ENCODE measurements around the gene TACC2. TPM values are rescaled to one million over a fixed set of nuclear protein-coding genes. Genes with fewer than 3 reads are reported as not detected.

The TACC2 gene
- total RNA-seq, 1 donor from 2014 or later: 71.2 TPM

DNA sequence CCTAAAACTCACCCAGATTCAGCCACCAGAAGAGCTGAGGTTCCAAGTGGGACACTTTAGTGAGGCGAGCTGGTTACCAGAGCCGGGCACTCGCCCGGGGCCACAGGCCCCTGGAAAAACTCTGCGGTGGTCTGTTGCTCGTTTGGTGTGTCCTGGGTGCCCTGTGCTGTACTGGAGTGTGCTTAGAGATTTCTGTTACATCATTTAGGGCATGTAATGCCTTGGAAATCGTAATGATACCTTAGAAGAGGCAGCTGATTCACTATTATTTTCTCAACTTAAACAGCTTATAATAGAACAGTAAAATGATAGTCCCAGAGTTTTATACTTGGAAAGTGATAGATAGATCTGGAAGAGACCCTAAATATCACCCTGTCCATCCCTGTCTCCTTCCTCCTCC lies 233.7 kb downstream of the TACC2 start:
- H3K27ac Mint-ChIP-seq: no peak overlapping the region
- peaks cover 35% of the 10 kb centered on the region for H3K36me3 Mint-ChIP-seq
- no peak overlapping the region for H3K4me3 Mint-ChIP-seq
- H3K9me3 Mint-ChIP-seq: no peaks in the 10 kb centered on the region
- no peaks in the 10 kb centered on the region for H3K27me3 Mint-ChIP-seq
- H3K4me1 Mint-ChIP-seq (ENCODE audit: unreplicated experiment): peaks cover 7% of the 10 kb centered on the region
- TF ChIP-seq, protein P1, sequence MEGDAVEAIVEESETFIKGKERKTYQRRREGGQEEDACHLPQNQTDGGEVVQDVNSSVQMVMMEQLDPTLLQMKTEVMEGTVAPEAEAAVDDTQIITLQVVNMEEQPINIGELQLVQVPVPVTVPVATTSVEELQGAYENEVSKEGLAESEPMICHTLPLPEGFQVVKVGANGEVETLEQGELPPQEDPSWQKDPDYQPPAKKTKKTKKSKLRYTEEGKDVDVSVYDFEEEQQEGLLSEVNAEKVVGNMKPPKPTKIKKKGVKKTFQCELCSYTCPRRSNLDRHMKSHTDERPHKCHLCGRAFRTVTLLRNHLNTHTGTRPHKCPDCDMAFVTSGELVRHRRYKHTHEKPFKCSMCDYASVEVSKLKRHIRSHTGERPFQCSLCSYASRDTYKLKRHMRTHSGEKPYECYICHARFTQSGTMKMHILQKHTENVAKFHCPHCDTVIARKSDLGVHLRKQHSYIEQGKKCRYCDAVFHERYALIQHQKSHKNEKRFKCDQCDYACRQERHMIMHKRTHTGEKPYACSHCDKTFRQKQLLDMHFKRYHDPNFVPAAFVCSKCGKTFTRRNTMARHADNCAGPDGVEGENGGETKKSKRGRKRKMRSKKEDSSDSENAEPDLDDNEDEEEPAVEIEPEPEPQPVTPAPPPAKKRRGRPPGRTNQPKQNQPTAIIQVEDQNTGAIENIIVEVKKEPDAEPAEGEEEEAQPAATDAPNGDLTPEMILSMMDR (conservative IDR thresholded peaks at IDR 0.05): no peak
- no peak for DNase-seq (ENCODE audit: extremely low spot score, unreplicated experiment)

DNA sequence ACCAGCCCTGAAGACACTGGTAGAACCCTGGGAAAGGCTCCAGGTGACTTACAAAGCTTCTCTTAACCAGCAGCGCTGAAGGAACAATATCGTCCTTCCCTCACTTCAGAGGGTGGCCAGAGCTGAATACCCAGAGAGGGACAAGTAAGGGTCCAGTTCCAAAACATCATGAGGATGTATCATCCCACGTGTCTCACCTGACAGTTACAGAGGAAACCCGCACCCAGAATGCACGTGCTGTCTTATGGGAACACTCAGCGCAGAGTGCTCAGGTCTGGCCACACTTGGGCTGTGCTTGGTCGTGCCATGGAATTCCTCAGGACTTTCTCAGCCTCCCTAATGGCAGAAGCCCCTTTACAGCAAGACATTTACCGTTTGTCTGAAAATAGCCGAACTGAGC lies 235.2 kb downstream of the TACC2 start:
- no peak for DNase-seq (ENCODE audit: extremely low spot score, unreplicated experiment)
- Mint-ChIP-seq H3K4me1 (ENCODE audit: unreplicated experiment) (peaks cover 8% of the 10 kb centered on the region), H3K27ac (no peak overlapping the region), H3K27me3 (no peaks in the 10 kb centered on the region), H3K9me3 (no peaks in the 10 kb centered on the region), H3K36me3 (peaks cover 34% of the 10 kb centered on the region), H3K4me3 (no peak overlapping the region)
- TF ChIP-seq, protein P1 (conservative IDR thresholded peaks at IDR 0.05): no peak

DNA sequence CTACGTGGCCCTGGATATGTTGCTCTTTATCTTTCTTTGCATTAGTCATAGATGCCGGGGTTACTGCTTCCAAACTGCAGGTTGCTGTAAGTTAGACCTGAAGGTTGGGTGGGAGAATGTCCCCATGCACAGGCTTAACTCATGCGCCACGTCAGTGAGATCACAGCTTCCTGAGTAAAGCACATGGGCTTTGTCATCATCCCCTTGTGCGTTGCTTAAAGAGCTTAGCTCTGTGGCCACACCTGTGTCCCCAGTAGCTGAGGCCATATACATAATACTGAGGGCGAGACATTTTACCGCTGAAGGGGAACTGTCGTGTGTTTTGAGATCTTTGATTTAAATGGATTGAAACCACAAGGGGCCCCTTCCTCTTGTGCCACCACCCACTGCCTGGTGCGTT lies 236.4 kb downstream of the TACC2 start:
- no peak for DNase-seq (ENCODE audit: extremely low spot score, unreplicated experiment)
- Mint-ChIP-seq H3K27me3 (no peaks in the 10 kb centered on the region), H3K4me3 (no peak overlapping the region), H3K4me1 (ENCODE audit: unreplicated experiment) (peaks cover 20% of the 10 kb centered on the region), H3K36me3 (peaks cover 35% of the 10 kb centered on the region), H3K27ac (no peak overlapping the region), H3K9me3 (no peaks in the 10 kb centered on the region)
- TF ChIP-seq, protein P1 (conservative IDR thresholded peaks at IDR 0.05): no peak

DNA sequence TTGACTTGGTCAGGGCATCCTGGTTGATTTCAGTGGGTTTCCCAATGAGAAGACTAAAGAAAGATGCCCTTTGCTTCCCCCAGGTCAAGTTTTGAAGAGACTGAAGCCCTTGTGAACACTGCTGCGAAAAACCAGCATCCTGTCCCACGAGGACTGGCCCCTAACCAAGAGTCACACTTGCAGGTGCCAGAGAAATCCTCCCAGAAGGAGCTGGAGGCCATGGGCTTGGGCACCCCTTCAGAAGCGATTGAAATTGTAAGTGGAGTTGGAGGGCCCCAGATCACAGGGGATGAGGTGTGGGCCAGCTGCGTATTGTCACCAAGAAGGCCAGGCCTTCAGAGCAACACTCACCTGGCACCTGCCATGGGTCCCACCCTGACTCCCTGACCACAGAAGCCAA lies 238.8 kb downstream of the TACC2 start:
- H3K9me3 Mint-ChIP-seq: no peaks in the 10 kb centered on the region
- TF ChIP-seq, protein P1 (conservative IDR thresholded peaks at IDR 0.05): no peak
- DNase-seq (ENCODE audit: extremely low spot score, unreplicated experiment): no peak
- H3K4me3 Mint-ChIP-seq: no peak overlapping the region
- peaks cover 32% of the 10 kb centered on the region for H3K36me3 Mint-ChIP-seq
- no peak overlapping the region for H3K27ac Mint-ChIP-seq
- peaks cover 23% of the 10 kb centered on the region for H3K4me1 Mint-ChIP-seq (ENCODE audit: unreplicated experiment)
- no peaks in the 10 kb centered on the region for H3K27me3 Mint-ChIP-seq

DNA sequence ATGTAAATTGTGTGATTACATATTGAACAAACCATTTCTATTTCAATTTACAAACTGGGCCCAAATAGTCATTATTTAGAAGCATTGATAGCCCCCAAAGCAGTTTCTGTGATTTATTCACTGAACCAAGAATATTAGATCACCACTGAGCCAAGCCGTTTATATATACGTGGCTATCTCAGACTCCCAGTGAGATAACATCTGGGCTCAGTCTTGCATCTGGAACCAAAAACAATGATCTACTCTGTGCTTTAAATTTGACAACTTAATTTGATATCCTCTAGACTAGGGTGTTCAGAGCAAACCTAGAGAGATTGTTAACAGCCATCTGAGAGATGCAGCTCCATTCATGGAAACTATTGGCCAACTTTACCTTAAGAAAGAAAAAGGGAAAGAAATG lies 240.7 kb downstream of the TACC2 start:
- DNase-seq (ENCODE audit: extremely low spot score, unreplicated experiment): no peak
- Mint-ChIP-seq H3K4me3 (no peak overlapping the region), H3K4me1 (ENCODE audit: unreplicated experiment) (peaks cover 33% of the 10 kb centered on the region), H3K27ac (peak overlapping the region; percentile 7), H3K36me3 (peaks cover 36% of the 10 kb centered on the region), H3K9me3 (no peaks in the 10 kb centered on the region), H3K27me3 (no peaks in the 10 kb centered on the region)
- TF ChIP-seq, protein P1 (conservative IDR thresholded peaks at IDR 0.05): no peak

DNA sequence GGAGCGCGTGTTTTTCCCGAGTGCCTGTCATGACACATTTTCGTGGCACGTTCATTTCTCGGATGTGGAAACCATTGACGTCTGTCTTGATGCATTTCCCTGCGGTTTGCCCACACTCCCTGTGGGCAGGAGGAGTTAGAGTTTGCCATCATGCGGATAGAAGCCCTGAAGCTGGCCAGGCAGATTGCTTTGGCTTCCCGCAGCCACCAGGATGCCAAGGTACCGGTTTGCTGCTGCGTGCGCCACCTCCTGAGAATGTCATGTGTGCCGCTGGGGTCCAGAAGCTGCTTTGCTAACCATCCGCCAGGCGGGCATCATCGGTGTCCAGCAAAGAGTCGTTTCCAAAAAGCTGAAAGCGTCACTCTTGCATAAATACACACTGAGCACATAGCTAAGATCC lies 241.3 kb downstream of the TACC2 start:
- Mint-ChIP-seq H3K27ac (peak overlapping the region; percentile 7), H3K4me1 (ENCODE audit: unreplicated experiment) (peaks cover 36% of the 10 kb centered on the region), H3K36me3 (peaks cover 33% of the 10 kb centered on the region), H3K27me3 (no peaks in the 10 kb centered on the region), H3K9me3 (no peaks in the 10 kb centered on the region), H3K4me3 (no peak overlapping the region)
- no peak for DNase-seq (ENCODE audit: extremely low spot score, unreplicated experiment)
- TF ChIP-seq, protein P1 (conservative IDR thresholded peaks at IDR 0.05): no peak
